ENCODE measurements around the gene CCL21.
"Not testable (repeated sequence)": the region's sequence is repeated elsewhere in the genome, so short reads cannot be mapped to it uniquely, and the experiment has no call there.

The CCL21 gene

GRCh38 chr9:34710023-34710422, at the start of gene CCL21:
Gene CCL21 (minus strand): TSS chr9:34710136. CDS start chr9:34710066, 70 bp downstream.
- no peak for DNase-seq (ENCODE audit: low read depth in 2 of 2)

DNA sequence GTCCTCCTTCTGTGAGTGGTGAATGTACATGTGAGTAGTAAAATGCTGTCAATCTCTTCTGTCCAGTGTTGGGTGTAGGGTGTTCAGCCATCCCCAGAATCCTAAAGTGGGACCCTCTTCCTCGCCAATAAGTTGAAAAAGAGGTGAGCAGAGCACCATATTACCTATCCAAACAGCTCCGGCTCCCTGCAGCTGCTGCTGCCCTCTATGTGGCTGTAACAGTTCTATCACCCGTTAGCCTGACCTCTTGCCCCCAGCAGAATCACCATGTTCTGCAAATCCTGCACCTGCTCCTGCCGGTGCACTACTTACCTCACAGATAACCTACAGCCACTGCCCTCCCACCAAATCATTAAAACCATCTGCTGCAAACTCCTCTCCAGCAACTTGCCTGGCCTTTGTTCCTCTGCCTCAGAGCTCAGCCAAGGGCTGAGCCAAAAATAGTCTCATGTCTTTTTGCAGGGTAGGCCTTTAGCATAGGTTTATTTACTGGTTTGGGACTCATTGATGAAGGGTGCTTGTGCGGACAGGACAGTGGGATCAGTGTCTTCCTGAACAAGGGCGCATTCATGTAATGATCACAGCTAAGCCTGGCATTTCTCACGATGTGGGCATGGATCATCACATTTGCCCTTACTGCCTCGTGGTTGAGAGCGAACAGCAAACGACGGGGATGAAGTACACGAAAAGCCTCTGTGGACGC, 49.6 kb upstream of the CCL21 start:
- no peak for DNase-seq (ENCODE audit: low read depth in 2 of 2)

- DNase-seq (ENCODE audit: low read depth in 2 of 2), result not testable (repeated sequence)
These were observed 40.4 kb upstream of the CCL21 start for GRCh38 chr9:34750320-34750719.

DNA sequence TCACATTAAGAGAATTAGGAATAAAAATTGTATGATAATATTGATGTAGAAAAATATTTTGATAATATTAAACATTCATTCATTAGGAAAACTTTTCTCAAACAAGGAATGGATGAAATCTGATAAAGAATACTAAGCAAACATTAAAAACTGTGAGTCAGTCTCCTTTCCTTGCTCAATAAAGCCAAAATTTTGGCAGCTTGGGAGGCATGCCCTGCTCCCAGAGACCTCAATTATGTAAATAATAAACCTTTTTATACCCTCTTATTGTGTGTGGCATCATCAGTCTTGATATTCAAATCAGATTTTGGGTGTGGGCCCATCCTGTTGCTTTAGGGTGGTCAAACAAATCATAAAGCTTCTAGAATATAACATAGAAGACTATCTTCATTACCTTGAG, 36.6 kb upstream of the CCL21 start:
- no peak for DNase-seq (ENCODE audit: low read depth in 2 of 2)

DNA sequence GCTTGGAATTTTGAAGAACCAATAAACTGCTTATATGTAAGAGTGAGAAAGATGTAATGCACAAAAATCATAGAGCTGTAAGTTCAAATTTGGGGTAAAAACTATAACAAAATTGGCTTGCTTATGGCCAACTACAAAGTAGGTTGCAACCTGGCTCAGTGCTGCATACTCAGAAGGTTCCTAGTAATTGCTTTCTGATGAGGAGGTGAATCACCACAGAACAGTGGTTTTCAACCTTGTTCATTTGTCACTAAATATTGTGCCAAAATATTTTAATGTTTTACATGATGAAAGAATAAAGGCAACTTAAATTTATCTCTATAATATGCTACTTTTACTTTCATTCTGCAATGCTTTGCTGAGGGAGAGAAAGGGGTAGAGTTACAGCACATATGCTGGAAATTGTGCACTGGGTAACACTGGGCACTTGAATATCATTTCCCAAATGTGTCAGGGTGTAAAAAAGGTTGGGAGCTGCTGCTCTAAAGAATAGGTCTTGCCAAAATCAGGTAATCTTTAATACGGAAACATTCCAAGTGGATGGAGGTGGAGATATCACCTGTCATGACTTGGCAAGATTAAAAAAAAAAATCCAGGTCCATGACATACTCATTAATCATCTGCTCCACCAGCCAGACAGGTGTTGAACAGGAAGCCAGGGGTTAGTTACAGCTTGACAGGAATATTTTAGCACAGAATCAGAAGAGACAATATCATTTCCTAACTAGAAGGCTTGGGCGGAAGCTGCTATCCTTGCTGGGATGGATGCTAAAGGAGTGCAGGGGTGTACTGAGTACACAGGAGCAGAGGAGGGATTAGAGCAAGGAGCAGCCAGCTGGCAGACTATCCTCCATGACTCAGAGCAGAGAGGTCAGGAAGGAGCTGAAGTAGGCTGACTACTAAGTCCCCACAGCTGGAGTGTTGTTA, 34.6 kb upstream of the CCL21 start:
- no peak for DNase-seq (ENCODE audit: low read depth in 2 of 2)

- DNase-seq (ENCODE audit: low read depth in 2 of 2), result no peak
These were observed 32.8 kb upstream of the CCL21 start for GRCh38 chr9:34742710-34743109.

GRCh38 chr9:34741628-34742027, 31.7 kb upstream of the CCL21 start:
- DNase-seq (ENCODE audit: low read depth in 2 of 2), result no peak

- DNase-seq (ENCODE audit: low read depth in 2 of 2), result not testable (repeated sequence)
These were observed 30.2 kb upstream of the CCL21 start for GRCh38 chr9:34740176-34740575.

- no peak for DNase-seq (ENCODE audit: low read depth in 2 of 2)
These were observed 27.8 kb upstream of the CCL21 start for GRCh38 chr9:34737677-34738260.

DNA sequence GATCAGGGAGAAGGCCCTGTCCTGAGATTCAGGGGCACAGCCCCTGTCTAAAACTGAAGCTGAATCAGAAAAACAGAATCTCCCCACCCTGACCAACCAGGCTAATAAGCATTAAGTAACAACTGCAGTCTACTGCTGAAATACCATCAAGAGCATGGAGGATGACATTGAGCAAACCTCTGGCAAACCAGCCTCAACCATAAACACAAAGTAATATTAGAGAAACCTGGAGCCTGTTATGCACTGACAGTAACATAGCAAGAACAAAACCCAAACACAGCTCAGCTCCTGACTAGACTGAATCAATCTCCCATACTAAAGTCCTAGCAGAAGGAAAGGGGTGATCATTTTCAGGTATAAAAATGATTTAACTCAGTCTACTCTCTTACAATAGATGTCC, 24.8 kb upstream of the CCL21 start:
- no peak for DNase-seq (ENCODE audit: low read depth in 2 of 2)

DNA sequence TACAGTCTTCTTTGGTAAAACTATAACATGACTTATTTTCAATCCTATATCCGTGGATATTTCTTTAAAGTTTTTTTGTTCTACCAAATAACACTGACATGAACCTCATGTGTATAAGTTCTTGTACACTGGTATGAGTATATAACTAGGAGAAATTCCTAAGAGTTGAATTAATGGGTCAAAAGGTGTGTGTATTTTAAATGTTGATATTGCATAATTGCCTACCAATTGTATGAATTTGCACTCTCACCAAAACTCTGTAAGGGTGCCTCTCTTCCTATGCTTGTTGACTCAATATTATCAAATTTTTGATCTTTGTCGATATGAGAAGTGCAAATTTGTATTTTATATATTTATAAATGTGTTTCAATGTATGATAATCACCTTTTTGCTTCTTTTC, 22.9 kb upstream of the CCL21 start:
- DNase-seq (ENCODE audit: low read depth in 2 of 2), result no peak

DNA sequence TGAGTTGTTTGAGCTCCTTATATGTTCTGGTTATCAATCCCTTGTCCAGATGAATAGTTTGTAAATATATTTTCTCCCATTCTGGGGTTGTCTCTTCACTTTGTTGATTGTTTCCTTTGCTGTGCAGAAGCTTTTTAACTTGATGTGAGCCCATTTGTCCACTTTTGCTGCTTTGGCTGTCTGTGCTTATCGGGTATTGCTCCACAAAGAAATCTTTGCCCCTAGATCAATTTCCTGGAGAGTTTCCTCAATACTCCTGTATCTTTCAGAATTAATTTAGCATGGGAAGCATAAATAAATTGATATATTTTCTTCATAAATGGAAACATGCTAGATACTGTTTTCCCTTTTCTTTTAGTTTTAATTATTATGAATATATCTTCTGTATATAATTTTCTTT, 22.5 kb upstream of the CCL21 start:
- DNase-seq (ENCODE audit: low read depth in 2 of 2), result no peak

GRCh38 chr9:34723141-34723540, 13.2 kb upstream of the CCL21 start:
- DNase-seq (ENCODE audit: low read depth in 2 of 2), result no peak

- DNase-seq (ENCODE audit: low read depth in 2 of 2), result not testable (repeated sequence)
These were observed 9.8 kb upstream of the CCL21 start for GRCh38 chr9:34719769-34720025.

DNA sequence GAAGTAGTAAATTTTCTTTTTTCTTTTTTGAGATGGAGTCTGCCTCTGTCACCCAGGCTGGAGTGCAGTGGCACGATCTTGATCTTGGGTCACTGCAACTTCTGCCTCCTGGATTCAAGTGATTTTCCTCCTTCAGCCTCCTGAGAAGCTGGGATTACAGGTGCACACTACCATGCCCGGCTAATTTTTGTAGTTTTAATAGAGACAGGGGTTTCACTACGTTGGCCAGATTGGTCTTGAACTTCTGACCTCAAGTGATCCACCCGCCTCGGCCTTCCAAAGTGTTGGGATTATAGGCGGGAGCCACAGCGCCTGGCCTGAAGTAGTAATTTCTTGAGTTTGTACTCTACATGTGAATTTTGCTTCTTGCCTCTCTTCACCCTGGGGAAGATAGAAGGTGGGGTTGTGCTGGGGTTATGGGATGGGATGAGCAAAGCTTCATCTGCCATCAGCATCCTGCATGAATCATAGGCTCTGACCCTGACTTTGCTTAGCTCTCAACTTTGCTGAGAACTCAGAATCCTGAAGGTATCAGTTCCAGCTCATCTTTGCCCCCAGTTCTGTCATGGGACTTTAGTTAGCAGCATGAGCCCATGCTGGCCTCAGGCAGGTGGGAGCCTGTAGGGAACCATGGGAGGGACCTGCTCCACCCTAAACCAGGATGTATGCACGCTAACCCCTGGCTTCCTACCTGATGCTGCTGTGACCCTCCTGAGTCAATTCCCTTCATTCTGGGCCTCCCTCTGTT, 9.3 kb upstream of the CCL21 start:
- DNase-seq (ENCODE audit: low read depth in 2 of 2), result no peak

DNA sequence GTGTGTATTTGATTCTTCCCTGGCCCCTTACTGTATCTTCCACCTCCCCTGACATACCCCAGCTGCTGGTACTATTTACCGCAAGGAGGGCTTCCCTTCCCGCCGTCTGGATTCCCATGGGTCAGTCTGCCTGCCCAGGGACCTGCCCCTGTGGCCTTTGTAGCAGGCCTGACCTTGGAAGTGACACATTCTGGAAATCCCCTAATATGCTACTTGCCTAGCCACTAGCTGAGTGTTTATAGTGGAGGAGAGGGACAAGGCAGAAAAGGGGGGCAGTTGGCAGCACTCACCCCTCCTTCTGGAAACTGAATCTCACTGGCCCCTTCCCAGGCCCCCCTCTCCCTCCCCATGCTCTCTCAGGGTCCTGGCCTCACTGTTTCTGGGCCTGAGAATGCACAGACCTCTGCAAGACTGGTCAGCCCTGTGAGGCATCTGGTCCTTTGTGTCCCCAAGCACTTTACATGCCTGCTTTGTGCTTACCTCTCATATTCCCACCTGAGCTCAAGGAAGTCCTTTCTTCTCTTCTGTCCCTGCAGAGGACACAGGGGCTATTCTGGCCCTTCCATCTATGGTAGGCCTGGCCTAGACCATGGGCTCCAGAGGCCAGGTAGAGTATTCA, 8.2 kb upstream of the CCL21 start:
- no peak for DNase-seq (ENCODE audit: low read depth in 2 of 2)

GRCh38 chr9:34716711-34717110, 6.8 kb upstream of the CCL21 start:
- DNase-seq (ENCODE audit: low read depth in 2 of 2), result no peak

DNA sequence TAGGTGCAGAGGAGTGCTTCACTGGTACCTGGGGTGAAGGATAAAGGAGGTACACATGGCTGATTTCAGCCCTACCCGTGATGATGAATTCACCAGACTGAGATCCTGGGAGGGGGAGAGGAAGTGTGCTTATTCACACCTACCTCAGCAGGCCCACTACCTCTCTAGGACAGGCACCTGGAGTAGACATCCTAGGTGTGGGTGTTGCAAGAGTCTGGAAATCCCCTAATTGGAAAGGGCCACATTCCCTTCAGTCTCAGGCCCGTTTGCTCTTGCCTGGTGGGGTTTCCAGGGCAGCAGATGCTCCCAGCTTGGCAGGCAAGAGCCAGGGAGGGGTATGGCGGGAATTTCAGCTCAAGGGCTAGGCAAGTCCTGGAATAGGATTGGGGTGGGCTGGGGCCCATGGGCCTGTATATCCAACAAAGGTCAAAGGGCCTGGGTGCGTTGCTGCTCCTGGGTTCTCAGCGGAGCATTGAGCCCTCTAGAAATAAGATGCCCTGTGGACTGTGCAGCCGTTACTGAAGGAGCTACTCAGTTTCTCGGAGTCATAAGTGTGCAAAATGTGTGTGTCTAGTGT, 5.8 kb upstream of the CCL21 start:
- DNase-seq (ENCODE audit: low read depth in 2 of 2), result no peak

GRCh38 chr9:34714007-34714406, 4.1 kb upstream of the CCL21 start:
- DNase-seq (ENCODE audit: low read depth in 2 of 2), result no peak

- no peak for DNase-seq (ENCODE audit: low read depth in 2 of 2)
These were observed 2.2 kb upstream of the CCL21 start for GRCh38 chr9:34712140-34712539.

DNA sequence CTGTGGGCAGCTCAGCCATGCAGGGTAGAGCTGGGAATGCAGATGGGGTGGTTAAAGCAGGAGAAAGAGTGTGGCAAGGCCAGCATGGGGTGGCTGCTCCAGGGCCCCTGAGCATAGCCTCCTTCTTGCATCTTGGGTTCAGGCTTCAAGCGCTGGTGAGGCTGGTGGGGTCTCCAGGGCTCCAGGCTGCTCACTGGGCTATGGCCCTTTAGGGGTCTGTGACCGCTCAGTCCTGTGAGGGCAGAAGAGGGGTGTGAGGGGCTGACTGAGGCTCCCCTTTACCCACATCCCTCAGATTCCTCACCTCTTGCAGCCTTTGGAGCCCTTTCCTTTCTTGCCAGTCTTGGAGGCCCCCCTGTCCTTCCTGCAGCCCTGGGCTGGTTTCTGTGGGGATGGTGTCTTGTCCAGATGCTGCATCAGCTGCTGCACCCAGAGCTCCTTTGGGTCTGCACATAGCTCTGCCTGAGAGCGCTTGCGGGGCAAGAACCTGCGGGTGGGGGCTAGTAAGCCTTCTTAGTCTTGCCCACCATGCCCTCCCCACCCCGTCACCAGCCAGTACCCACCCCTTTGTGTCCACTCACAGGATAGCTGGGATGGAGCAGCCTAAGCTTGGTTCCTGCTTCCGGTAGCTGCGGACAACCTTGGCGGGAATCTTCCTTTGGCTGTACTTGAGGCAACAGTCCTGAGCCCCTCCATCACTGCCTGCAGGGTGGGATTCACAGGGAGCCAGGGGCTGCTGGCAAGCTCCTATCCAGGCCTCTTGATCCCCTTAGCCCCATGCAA, 549 bp downstream of the CCL21 start:
- no peak for DNase-seq (ENCODE audit: low read depth in 2 of 2)
